HK-2 (cell line): ENCODE data around the gene SQOR.
"Not testable (repeated sequence)": the region's sequence is repeated elsewhere in the genome, so short reads cannot be mapped to it uniquely, and the experiment has no call there.

Experiments used
- DNase-seq: peaks from one replicate; pipeline ENCODE4 v3.0.0-alpha.2; 2018; ENCODE audit not compliant: unreplicated experiment

SQOR gene

GRCh38 chr15:45631776-45632175, 3.1 kb upstream of the SQOR start:
- no peak for DNase-seq

GRCh38 chr15:45635191-45635638, 386 bp downstream of the SQOR start:
- no peak for DNase-seq

DNA sequence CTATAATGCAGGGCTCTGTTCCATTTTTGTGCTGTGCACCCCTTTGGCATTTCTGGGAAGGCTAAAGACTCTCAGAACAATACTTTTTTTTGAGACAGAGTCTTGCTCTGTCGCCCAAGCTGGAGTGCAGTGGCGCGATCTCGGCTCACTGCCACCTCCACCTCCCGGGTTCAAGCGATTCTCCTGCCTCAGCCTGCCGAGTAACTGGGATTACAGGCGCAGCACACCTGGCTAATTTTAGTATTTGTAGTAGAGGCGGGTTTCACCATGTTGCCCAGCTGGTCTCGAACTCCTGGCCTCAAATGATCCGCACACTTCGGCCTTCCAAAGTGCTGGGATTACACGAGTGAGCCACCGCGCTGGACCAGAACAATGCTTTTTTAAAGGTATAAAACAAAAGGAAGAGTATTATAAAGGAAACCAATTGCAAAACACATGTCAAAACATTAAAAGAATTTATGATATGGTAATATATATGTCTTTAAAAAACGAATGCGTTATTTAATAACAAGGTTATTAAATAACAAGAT, 999 bp downstream of the SQOR start:
- DNase-seq = no peak

DNA sequence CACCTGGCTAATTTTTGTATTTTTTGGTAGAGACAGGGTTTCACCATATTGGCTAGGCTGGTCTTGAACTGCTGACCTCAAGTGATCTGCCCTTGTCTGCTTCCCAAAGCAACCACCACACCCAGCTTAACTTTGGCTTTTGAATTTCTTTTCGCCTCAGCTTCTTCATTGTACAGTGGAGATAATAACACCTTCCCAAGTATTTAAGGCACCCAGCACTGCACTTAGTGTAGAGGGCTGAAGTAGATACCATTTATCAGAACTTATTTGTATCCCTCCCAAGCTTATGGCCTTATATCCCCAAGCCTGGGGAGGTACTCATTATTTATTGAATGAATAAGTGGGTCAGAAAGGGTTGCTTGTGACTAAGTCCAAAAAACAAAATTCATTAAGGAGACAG, 2.3 kb downstream of the SQOR start:
- no peak for DNase-seq

DNA sequence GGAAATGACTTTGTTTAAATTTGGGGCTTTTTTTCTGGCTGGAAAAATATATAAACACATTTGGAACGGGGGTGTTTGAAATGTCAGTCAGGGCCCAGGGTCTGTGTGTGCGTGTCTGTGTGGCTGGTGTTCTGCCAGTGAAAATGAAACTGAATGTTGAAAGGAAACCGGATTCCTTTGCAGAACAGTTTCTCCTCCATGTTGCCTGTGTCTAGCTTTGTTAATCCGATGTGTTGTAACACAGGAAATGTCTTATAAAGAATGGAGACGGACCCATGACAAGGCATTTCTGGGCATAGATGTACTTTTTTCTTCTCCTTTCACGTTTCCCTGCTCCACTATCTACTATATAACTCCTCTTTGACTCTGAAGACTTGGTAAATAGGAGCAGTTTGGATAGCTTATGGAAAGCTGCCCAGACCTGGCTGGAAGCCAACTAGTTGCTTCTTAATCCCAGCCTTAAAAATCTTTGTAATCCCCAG, 2.8 kb downstream of the SQOR start:
- DNase-seq = no peak

DNA sequence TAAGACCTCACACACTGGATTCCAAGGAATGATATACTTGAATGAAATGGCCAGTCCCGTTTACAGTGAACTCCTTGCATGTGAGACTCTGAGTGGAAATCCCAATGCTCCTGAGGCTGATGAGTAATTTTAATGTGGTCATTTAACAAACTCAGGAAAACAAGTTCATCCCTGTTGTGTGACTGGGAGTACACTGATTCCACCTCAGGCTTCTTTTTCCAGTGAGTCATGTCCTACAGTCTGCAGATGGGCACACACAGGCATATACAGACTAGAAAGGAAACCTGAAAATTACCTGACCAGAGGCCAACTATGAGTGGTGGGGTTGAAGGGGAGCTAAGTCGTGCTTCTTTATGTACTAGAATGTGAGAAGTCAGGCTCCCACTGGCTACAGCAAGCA, 5.8 kb downstream of the SQOR start:
- DNase-seq = no peak

DNA sequence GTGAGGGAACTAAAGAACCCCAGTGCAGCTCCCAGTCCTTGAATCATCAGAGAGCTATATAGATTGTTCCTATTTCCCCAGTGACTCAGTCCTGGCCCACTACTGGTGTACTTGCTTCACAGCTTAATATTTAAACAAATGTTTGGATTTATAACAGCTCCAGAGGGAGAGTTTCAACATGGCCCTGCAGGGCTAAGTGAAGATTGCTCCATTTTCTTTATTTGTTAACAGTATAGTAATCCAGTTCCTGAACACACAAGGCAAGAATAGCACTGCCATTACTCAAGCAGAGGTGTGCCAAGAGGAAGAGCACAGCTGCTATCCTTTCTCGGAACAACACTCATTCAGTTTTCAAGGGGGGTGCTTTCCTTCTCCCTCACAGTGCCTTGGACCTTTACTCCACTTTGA, 6.5 kb downstream of the SQOR start:
- peak; percentile 34 for DNase-seq

DNA sequence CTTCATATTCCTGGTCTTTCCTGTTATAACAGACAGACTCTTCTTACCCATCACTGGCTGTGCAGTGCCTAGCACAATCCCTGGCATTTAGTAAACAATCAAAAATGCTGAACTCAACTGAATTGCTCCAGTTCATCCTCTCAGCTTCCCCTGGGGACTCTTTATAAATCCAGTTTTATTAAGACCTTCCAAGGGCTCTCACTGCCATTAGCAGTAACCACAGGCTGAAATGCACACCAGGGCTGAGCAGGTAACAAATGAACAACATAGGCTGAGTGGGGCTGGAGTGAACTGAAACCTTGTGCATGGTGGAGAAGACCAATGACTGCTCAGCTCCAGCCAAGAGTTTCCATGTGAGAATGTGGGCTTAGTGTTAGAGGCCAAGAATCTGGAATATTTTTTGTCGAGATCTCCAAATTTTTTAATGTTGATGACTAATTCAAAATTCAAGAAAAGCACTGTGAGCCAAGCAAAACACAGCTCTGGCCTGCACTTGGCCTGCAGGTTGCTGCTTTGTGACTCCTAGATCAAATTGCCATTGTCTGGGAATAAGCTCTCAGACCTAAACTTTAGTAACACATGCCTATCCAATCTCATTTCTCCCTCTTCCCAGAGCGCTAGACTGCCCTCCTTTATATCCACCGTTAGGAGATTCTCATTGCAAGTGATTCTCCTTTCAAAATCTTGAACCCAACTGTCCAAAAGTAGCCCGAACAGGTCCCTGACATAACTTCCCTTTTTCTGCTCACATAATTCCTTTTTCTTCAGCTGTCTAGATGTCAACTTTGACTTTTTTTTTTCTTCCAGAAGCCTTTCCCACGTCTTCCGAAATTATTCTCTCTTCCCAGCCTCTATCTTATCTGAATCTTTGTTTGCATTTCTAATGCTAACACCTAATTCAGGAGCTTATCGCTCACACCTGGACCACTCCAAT, 7.4 kb downstream of the SQOR start:
- no peak for DNase-seq

DNA sequence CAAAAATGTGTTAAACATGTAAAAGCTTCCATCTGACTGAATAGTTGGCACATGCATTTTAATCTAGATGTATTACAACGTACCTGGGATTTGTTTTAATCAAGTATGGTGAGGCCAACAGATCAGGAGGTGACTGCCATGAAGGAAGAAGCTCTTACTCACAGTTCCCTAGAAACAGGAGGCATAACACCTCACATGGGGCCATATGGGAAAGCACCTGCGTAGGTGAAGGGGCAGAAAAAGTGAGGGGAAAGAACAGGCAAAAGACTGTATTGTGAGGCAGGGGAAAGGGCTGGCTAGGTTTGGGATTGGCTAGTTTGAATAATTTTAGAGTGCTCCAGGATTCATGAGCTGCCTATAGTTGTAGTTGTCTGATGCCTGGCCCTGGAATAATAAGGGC, 9.6 kb downstream of the SQOR start:
- no peak for DNase-seq

GRCh38 chr15:45645026-45645980, 10.5 kb downstream of the SQOR start:
- DNase-seq = no peak

- no peak for DNase-seq
Measured at GRCh38 chr15:45646220-45646619, 11.4 kb downstream of the SQOR start.

DNA sequence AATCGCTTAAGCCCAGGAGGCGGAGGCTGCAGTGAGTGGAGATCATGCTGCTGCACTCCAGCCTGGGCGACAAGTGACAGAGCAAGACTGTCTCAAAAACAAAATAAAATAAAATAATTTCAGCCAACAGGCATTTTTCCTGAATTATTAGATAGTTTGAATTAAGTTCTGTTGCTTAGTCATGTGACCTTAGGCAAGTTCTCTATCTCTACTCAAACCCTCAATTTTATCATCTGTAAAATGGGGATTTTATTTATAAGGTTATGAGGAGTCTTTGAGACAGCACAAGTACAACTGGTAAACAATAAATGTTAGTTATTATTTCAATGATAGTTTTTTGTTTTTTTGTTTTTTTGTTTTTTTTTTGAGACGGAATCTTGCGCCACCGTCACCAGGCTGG, 13.0 kb downstream of the SQOR start:
- no peak for DNase-seq

DNA sequence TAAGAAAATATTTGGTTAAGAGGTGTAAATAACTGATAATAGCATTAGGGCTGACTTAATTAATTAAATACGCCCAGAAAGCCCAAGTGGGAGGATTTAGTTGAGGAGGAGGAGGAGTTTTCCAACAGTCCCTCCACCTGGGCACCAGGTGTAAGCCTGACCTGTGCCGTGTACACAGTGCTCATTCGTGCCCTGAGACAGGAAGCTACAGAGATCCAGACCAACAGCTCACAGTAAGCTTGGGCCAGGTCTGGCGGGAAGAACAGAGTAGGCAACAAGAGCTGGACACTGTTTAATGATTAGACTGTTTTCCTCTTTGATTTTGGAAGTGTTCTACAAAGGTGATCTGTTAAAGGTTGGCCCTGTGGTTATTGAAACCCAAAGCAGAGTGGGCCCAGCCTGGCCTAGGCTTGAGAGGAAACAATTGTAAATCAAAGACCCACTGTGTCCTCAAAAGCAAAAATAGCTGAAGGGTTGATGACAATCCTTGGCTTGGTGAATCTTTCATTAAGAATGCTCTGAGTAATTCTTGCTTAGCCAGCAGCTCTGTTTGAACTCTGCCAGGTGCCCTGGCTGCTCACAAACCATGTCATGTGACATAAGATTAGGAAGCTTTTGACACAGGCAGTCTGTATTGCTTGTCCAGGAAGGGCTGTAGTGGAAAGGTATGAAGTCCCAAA, 13.8 kb downstream of the SQOR start:
- peak; percentile 51 for DNase-seq

GRCh38 chr15:45650007-45650406, 15.2 kb downstream of the SQOR start:
- not testable (repeated sequence) for DNase-seq

DNA sequence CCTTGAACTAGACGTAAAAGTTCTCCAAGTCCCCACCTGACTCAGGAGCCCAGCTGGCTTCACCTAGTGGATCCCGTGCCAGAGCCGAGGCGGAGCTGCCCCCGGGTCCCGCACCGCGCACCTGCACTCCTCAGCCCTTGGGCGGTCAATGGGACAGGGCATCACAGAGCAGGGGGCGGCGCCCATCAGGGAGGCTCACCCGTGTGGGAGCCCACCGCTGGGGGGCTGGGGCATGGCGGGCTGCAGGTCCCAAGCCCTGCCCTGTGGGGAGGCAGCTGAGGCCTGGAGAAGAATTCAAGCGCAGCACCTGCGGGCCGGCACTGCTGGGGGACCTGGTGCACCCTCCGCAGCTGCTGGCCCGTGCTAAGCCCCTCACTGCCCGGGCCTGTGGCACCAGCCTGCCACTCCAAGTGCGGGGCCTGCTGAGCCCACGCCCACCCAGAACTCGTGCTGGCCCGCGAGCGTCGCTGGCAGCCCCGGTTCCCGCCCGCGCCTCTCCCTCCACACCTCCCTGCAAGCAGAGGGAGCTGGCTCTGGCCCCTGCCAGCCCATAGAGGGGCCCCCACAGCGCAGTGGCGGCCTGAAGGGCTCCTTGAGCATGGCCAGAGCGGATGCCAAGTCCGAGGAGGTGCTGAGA, 16.2 kb downstream of the SQOR start:
- DNase-seq = no peak

DNA sequence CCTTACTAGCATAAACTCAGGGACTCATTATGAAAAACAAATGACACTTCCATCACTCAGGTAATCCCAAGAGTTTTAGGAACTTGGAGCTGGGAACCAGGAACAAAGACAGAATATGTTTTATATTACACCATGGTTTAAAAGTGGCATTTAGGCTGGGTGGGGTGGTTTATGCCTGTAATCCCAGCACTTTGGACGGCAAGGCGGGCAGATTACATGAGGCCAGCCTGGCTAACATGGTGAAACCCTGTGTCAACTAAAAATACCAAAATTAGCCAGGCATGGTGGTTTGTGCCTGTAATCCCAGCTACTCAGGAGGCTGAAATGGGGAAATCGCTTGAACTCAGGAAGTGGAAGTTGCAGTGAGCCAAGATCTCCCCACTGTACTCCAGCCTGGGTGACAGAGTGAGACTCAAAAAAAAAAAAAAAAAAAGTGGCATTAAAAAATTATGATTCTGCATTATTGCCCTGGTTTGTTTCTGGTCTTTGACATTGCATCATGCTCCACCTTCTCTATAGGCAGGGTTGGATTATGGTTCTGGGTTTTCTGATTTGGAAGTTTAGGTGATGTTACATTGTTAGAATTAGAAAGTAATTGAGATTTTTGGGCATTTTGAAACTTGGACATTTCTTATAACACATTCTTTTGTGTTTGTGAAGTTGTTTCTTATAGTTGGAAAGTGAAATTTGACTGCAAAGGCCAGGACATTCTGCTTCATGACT, 19.0 kb downstream of the SQOR start:
- no peak for DNase-seq

GRCh38 chr15:45654749-45655148, 19.9 kb downstream of the SQOR start:
- DNase-seq = no peak

- DNase-seq = no peak
Measured at GRCh38 chr15:45657254-45657653, 22.4 kb downstream of the SQOR start.

GRCh38 chr15:45657764-45658545, 23.1 kb downstream of the SQOR start:
- DNase-seq = no peak
